GM19395 (cell line): ENCODE data around the gene CDHR3.
"Not testable (repeated sequence)": the region's sequence is repeated elsewhere in the genome, so short reads cannot be mapped to it uniquely, and the experiment has no call there.

Source experiments
- ATAC-seq: cut with Tn5 transposase; IDR thresholded peaks from one replicate; pipeline ENCODE4 v1.9.1; 2021; ENCODE audit warnings: mild to moderate bottlenecking, moderate library complexity; ENCODE audit not compliant: unreplicated experiment

Gene CDHR3

GRCh38 chr7:105955651-105956466, 7.2 kb upstream of the CDHR3 start:
- ATAC-seq, result not testable (repeated sequence)

- ATAC-seq, result no peak
Observed at GRCh38 chr7:105958012-105958411, 5.1 kb upstream of the CDHR3 start.

- ATAC-seq, result no peak
Observed at GRCh38 chr7:105962353-105962752, 711 bp upstream of the CDHR3 start.

- ATAC-seq, result no peak
Observed at GRCh38 chr7:105971845-105972244, 8.8 kb downstream of the CDHR3 start.

GRCh38 chr7:105972276-105972675, 9.2 kb downstream of the CDHR3 start:
- ATAC-seq, result no peak

- ATAC-seq, result no peak
Observed at GRCh38 chr7:105974471-105974870, 11.4 kb downstream of the CDHR3 start.

- no peak for ATAC-seq
Observed at GRCh38 chr7:105975770-105976417, 12.8 kb downstream of the CDHR3 start.

- no peak for ATAC-seq
Observed at GRCh38 chr7:105976868-105977267, 13.8 kb downstream of the CDHR3 start.

- no peak for ATAC-seq
Observed at GRCh38 chr7:105978035-105978434, 15.0 kb downstream of the CDHR3 start.

- no peak for ATAC-seq
Observed at GRCh38 chr7:105978974-105979373, 15.9 kb downstream of the CDHR3 start.

- ATAC-seq, result no peak
Observed at GRCh38 chr7:105979405-105979804, 16.3 kb downstream of the CDHR3 start.

- no peak for ATAC-seq
Observed at GRCh38 chr7:105980645-105981396, 17.8 kb downstream of the CDHR3 start.

GRCh38 chr7:105982388-105982787, 19.3 kb downstream of the CDHR3 start:
- ATAC-seq, result no peak

GRCh38 chr7:105984808-105985207, 21.7 kb downstream of the CDHR3 start:
- ATAC-seq, result not testable (repeated sequence)

GRCh38 chr7:105985229-105985628, 22.2 kb downstream of the CDHR3 start:
- no peak for ATAC-seq

- no peak for ATAC-seq
Observed at GRCh38 chr7:105985672-105986215, 22.7 kb downstream of the CDHR3 start.

- ATAC-seq, result no peak
Observed at GRCh38 chr7:105987046-105987445, 24.0 kb downstream of the CDHR3 start.

GRCh38 chr7:105988276-105988675, 25.2 kb downstream of the CDHR3 start:
- no peak for ATAC-seq

GRCh38 chr7:105989191-105989590, 26.1 kb downstream of the CDHR3 start:
- no peak for ATAC-seq

GRCh38 chr7:105989686-105990085, 26.6 kb downstream of the CDHR3 start:
- ATAC-seq, result no peak

- ATAC-seq, result no peak
Observed at GRCh38 chr7:105990141-105990540, 27.1 kb downstream of the CDHR3 start.
